HEK293 (cell line): ENCODE results near the gene OR4F15.

ENCODE experiments used
- CTCF ChIA-PET: fragments of 350-600 bp; formaldehyde crosslinking; extraction: SDS; loops from one replicate; lab custom pipeline; 2021; ENCODE audit warnings: antibody characterized with exemption; lab: Yijun Ruan, JAX
- POLR2A ChIA-PET: fragments of 300-600 bp; formaldehyde crosslinking; extraction: SDS; loops from one replicate; lab custom pipeline; 2020; ENCODE audit warnings: antibody characterized with exemption, inconsistent platforms; lab: Yijun Ruan, JAX
- H3K27ac ChIP-seq: fragments of 200-500 bp; sonication (Bioruptor generic); 2 replicates; pipeline ENCODE4 v1.5.1; 2014; ENCODE audit warnings: low read depth, low read length, control low read depth, inconsistent platforms; ENCODE audit errors: extremely low read depth
- H3K36me3 ChIP-seq, 2 experiments: fragments of 200-500 bp in 1 of 2; sonication (Bioruptor generic) in 1 of 2; 1 replicate in 1 of 2; 2 replicates in 1 of 2; pipeline ENCODE4 v1.5.1; 2014 to 2017; ENCODE audit warnings: inconsistent platforms in 2 of 2, low read length in 2 of 2; ENCODE audit not compliant: control insufficient read depth in 2 of 2, insufficient read depth in 1 of 2
- H3K4me1 ChIP-seq: fragments of 200-500 bp; sonication (Bioruptor generic); 2 replicates; pipeline ENCODE4 v1.5.1; 2014; ENCODE audit warnings: mild to moderate bottlenecking, low read length, inconsistent platforms; ENCODE audit not compliant: control insufficient read depth, insufficient read depth
- H3K4me3 ChIP-seq: 2 replicates; pipeline ENCODE4 v1.5.1; 2011; ENCODE audit warnings: low read depth, mild to moderate bottlenecking, control low read depth, low read length, moderate library complexity
- H3K9me3 ChIP-seq: fragments of 200-500 bp; sonication (Bioruptor generic); 2 replicates; pipeline ENCODE4 v1.5.1; 2014; ENCODE audit warnings: low read depth, low read length, inconsistent platforms; ENCODE audit not compliant: control insufficient read depth, insufficient read depth
- ATF2 ChIP-seq: fragments of 450-650 bp; formaldehyde crosslinking; IDR thresholded peaks from 2 replicates; pipeline ENCODE4 v1.5.1; 2016; ENCODE audit warnings: missing biosample characterization, missing genetic modification characterization, low read depth
- BCL11A ChIP-seq: fragments of 450-650 bp; formaldehyde crosslinking; IDR thresholded peaks from 2 replicates; pipeline ENCODE4 v1.5.1; 2016; ENCODE audit warnings: low read depth, missing biosample characterization, missing genetic modification characterization
- GLIS2 ChIP-seq: fragments of 450-650 bp; formaldehyde crosslinking; IDR thresholded peaks from 2 replicates; pipeline ENCODE4 v1.5.1; 2016; ENCODE audit warnings: missing biosample characterization, missing genetic modification characterization
- INSM2 ChIP-seq: fragments of 450-650 bp; formaldehyde crosslinking; IDR thresholded peaks from 2 replicates; pipeline ENCODE4 v1.5.1; 2016; ENCODE audit warnings: missing biosample characterization, missing genetic modification characterization
- KLF1 ChIP-seq: fragments of 450-650 bp; formaldehyde crosslinking; IDR thresholded peaks from 2 replicates; pipeline ENCODE4 v1.5.1; 2016; ENCODE audit warnings: missing biosample characterization, missing genetic modification characterization
- KLF17 ChIP-seq: fragments of 450-650 bp; formaldehyde crosslinking; IDR thresholded peaks from 2 replicates; pipeline ENCODE4 v1.5.1; 2016; ENCODE audit warnings: missing biosample characterization, missing genetic modification characterization
- OSR2 ChIP-seq: fragments of 450-650 bp; formaldehyde crosslinking; IDR thresholded peaks from 2 replicates; pipeline ENCODE4 v1.5.1; 2016; ENCODE audit warnings: missing biosample characterization, missing genetic modification characterization
- TCF7L2 ChIP-seq: IDR thresholded peaks from 2 replicates; pipeline ENCODE4 v1.6.1; 2011; ENCODE audit warnings: low read depth, mild to moderate bottlenecking, inconsistent platforms, low read length, moderate library complexity, borderline replicate concordance
- ZBTB11 ChIP-seq: fragments of 450-650 bp; formaldehyde crosslinking; conservative IDR thresholded peaks from 2 replicates; pipeline ENCODE4 v1.5.1; 2016; ENCODE audit warnings: low read depth, missing biosample characterization, missing genetic modification characterization
- ZEB2 ChIP-seq: fragments of 450-650 bp; formaldehyde crosslinking; IDR thresholded peaks from 2 replicates; pipeline ENCODE4 v1.5.1; 2016; ENCODE audit warnings: missing biosample characterization, missing genetic modification characterization
- ZNF18 ChIP-seq: fragments of 450-650 bp; formaldehyde crosslinking; IDR thresholded peaks from 2 replicates; pipeline ENCODE4 v1.5.1; 2016; ENCODE audit warnings: missing biosample characterization, missing genetic modification characterization
- ZNF2 ChIP-seq: fragments of 450-650 bp; formaldehyde crosslinking; IDR thresholded peaks from 2 replicates; pipeline ENCODE4 v1.5.1; 2016; ENCODE audit warnings: missing biosample characterization, missing genetic modification characterization
- ZNF202 ChIP-seq: fragments of 450-650 bp; formaldehyde crosslinking; IDR thresholded peaks from 2 replicates; pipeline ENCODE4 v1.5.1; 2016; ENCODE audit warnings: missing biosample characterization, missing genetic modification characterization, borderline replicate concordance
- ZNF416 ChIP-seq: fragments of 450-650 bp; formaldehyde crosslinking; IDR thresholded peaks from 2 replicates; pipeline ENCODE4 v1.5.1; 2016; ENCODE audit warnings: missing biosample characterization, missing genetic modification characterization
- ZNF433 ChIP-seq: fragments of 450-650 bp; formaldehyde crosslinking; IDR thresholded peaks from 2 replicates; pipeline ENCODE4 v1.5.1; 2016; ENCODE audit warnings: missing biosample characterization, missing genetic modification characterization, low read depth
- ZNF510 ChIP-seq: fragments of 450-650 bp; formaldehyde crosslinking; IDR thresholded peaks from 2 replicates; pipeline ENCODE4 v1.5.1; 2018; ENCODE audit warnings: mild to moderate bottlenecking, missing genetic modification characterization, missing biosample characterization; ENCODE audit not compliant: insufficient replicate concordance
- ZNF521 ChIP-seq: fragments of 450-650 bp; formaldehyde crosslinking; IDR thresholded peaks from 2 replicates; pipeline ENCODE4 v1.5.1; 2017; ENCODE audit warnings: missing biosample characterization, mild to moderate bottlenecking, missing genetic modification characterization
- ZNF558 ChIP-seq: fragments of 450-650 bp; formaldehyde crosslinking; IDR thresholded peaks from 2 replicates; pipeline ENCODE4 v1.5.1; 2016; ENCODE audit warnings: missing biosample characterization, missing genetic modification characterization
- ZNF624 ChIP-seq: fragments of 450-650 bp; formaldehyde crosslinking; IDR thresholded peaks from 2 replicates; pipeline ENCODE4 v1.5.1; 2017; ENCODE audit warnings: missing biosample characterization, missing genetic modification characterization
- ZNF704 ChIP-seq: fragments of 450-650 bp; formaldehyde crosslinking; IDR thresholded peaks from 2 replicates; pipeline ENCODE4 v1.5.1; 2016; ENCODE audit warnings: missing biosample characterization, missing genetic modification characterization
- ZNF76 ChIP-seq: fragments of 450-650 bp; formaldehyde crosslinking; IDR thresholded peaks from 2 replicates; pipeline ENCODE4; 2016; ENCODE audit warnings: low read depth, missing biosample characterization, missing genetic modification characterization, borderline replicate concordance
- ZSCAN18 ChIP-seq: fragments of 450-650 bp; formaldehyde crosslinking; IDR thresholded peaks from 2 replicates; pipeline ENCODE4 v1.5.1; 2016; ENCODE audit warnings: missing biosample characterization, missing genetic modification characterization

The OR4F15 gene

GRCh38 chr15:101827257-101827656 is 15.3 kb downstream of the OR4F15 start (continued):
- TF ChIP-seq ZNF18 (tag by site-specific recombination): no peak

- CTCF ChIA-PET: no interaction called here
- H3K9me3 ChIP-seq: no peaks in the 10 kb centered on the region
- no peak overlapping the region for H3K27ac ChIP-seq
- H3K4me3 ChIP-seq: no peak overlapping the region
- TF ChIP-seq ZNF510 (tag by site-specific recombination): no peak
- no peak for TF ChIP-seq BCL11A (tag by site-specific recombination)
- no peak for TF ChIP-seq OSR2 (tag by site-specific recombination)
- no peak for TF ChIP-seq ZNF202
- no peak for TF ChIP-seq ZNF521
- no peak for TF ChIP-seq ZNF2
- TF ChIP-seq ATF2 (tag by site-specific recombination): no peak
- no peak for TF ChIP-seq ZNF76 (tag by site-specific recombination)
- TF ChIP-seq GLIS2 (tag by site-specific recombination): no peak
- no peak for TF ChIP-seq TCF7L2
- no peak for TF ChIP-seq ZBTB11 (tag by site-specific recombination)
- TF ChIP-seq ZEB2 (tag by site-specific recombination): no peak
- TF ChIP-seq ZNF416 (tag by site-specific recombination): no peak
- TF ChIP-seq ZNF558 (tag by site-specific recombination): no peak
- TF ChIP-seq, all 188 proteins: peak for 0
- Histone ChIP-seq H3K4me1 (no peaks in the 10 kb centered on the region), H3K36me3 (no peaks in the 10 kb centered on the region)
- POLR2A ChIA-PET: no interaction called here
These were observed 16.8 kb downstream of the OR4F15 start for GRCh38 chr15:101828774-101829173.

GRCh38 chr15:101841656-101842055 is 29.7 kb downstream of the OR4F15 start:
- ChIA-PET POLR2A (no interaction called here), CTCF (no interaction called here)
- H3K36me3 ChIP-seq: no peaks in the 10 kb centered on the region
- no peaks in the 10 kb centered on the region for H3K4me1 ChIP-seq
- H3K4me3 ChIP-seq: no peak overlapping the region
- H3K27ac ChIP-seq: no peak overlapping the region
- no peaks in the 10 kb centered on the region for H3K9me3 ChIP-seq
- no peak for TF ChIP-seq INSM2
- TF ChIP-seq ZNF76 (tag by site-specific recombination): no peak
- TF ChIP-seq KLF1: no peak
- TF ChIP-seq ZNF624 (tag by site-specific recombination): no peak
- no peak for TF ChIP-seq GLIS2 (tag by site-specific recombination)
- no peak for TF ChIP-seq ZNF433
- no peak for TF ChIP-seq KLF17 (tag by site-specific recombination)
- TF ChIP-seq ZNF704: no peak
- no peak for TF ChIP-seq ZSCAN18 (tag by site-specific recombination)
